Colonic mucosa (tissue), 4 donors: ENCODE data around the gene MPG. TPM values are rescaled to one million over a fixed set of nuclear protein-coding genes. Genes with fewer than 3 reads are reported as not detected.
"Not testable (repeated sequence)": the region's sequence is repeated elsewhere in the genome, so short reads cannot be mapped to it uniquely, and the experiment has no call there.

ENCODE experiments used
- DNase-seq: peaks from one replicate; pipeline ENCODE4 v3.0.0-alpha.2; 2020
- H3K27ac ChIP-seq: fragments of 200-600 bp; one replicate; pipeline ENCODE4 v1.8.0; 2021
- H3K27me3 ChIP-seq: fragments of 200-600 bp; one replicate; pipeline ENCODE4 v1.8.0; 2021
- H3K36me3 ChIP-seq: fragments of 200-600 bp; one replicate; pipeline ENCODE4 v1.8.0; 2021
- H3K4me1 ChIP-seq: fragments of 200-600 bp; one replicate; pipeline ENCODE4 v1.8.0; 2021; ENCODE audit warnings: mild to moderate bottlenecking
- H3K4me3 ChIP-seq: fragments of 200-600 bp; one replicate; pipeline ENCODE4 v1.8.0; 2021
- H3K9ac ChIP-seq, 2 donors: one replicate each; pipeline ENCODE4 v1.7.0; 2013; ENCODE audit warnings: control low read depth in 2 of 2, low read depth in 2 of 2, low read length in 2 of 2
- H3K9me3 ChIP-seq: fragments of 200-600 bp; one replicate; pipeline ENCODE4 v1.8.0; 2021
- intact Hi-C: fragments of 100-400 bp; cut with DNase I; formaldehyde crosslinking; loops from one replicate; pipeline ENCODE4 v1.14.1; 2022
- total RNA-seq, 2 donors: library from RNA; stranded (reverse); fragmentation: NEBNext Ultra II Directional in 1 of 2; extraction: Animal tissue kit (Norgen Biotek cat#: 25700) in 1 of 2; gene quantifications; one replicate each; pipeline ENCODE4 v1.2.1, GENCODE V29; 2021
- TF ChIP-seq, protein P1 (sequence below): fragments of 200-600 bp; IDR thresholded peaks from one replicate; pipeline ENCODE4 v1.8.0; 2022; ENCODE audit warnings: antibody characterized with exemption, mild to moderate bottlenecking
- donor health status: healthy.
- donor health status: DM: no; HTN: no; CAD: no.
- donor health status: DM: no; HTN: no; CAD: no.

Gene MPG, protein sequence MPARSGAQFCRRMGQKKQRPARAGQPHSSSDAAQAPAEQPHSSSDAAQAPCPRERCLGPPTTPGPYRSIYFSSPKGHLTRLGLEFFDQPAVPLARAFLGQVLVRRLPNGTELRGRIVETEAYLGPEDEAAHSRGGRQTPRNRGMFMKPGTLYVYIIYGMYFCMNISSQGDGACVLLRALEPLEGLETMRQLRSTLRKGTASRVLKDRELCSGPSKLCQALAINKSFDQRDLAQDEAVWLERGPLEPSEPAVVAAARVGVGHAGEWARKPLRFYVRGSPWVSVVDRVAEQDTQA
- total RNA-seq = 10 to 100 TPM; 39.3 to 42.1 TPM

DNA sequence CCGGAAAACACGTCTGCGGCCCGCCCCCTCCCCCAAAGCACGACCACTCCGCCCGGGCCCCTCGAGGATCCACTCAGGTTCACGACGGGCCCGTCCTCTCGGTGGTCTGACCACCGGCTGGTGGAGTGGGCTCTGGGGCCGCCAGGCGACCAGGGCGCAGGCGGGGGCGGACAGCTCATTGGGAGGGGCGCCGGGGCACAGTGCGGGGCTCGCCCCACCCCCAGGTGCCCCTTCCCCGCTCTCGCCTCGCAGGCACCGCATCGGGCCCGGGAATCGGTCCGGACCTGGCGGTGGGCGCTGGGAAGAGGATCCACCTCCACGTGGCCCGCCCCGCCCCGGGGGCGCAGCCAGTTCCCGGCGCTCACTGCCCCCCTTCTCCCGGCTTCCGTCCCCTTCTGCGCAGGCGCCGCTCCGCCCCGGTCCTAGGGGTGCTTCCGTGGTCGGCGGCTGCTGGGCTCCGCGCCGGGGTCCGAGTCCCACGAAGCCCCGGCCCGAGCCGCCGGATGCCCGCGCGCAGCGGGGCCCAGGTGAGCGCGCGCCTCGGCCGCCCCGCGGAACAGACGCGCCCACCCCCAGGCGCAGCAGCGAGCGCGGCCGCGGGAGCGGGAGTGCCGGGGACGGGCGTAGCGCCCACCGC lies at the start of gene MPG:
Gene MPG (plus strand): TSS at position 419 of the 637 bp plus-strand sequence. CDS start 85 bp downstream, at position 504.
- Histone ChIP-seq H3K27ac (peak within 1 kb of the TSS; percentile 96), H3K9ac (peak within 1 kb of the TSS; percentile 78 to 99), H3K4me1 (peaks cover 18% of the 10 kb centered on the region), H3K27me3 (no peaks in the 10 kb centered on the region), H3K4me3 (peak within 1 kb of the TSS; percentile 95), H3K9me3 (no peaks in the 10 kb centered on the region), H3K36me3 (no peaks in the 10 kb centered on the region)
- DNase-seq = peak; percentile 90
- TF ChIP-seq, protein P1, sequence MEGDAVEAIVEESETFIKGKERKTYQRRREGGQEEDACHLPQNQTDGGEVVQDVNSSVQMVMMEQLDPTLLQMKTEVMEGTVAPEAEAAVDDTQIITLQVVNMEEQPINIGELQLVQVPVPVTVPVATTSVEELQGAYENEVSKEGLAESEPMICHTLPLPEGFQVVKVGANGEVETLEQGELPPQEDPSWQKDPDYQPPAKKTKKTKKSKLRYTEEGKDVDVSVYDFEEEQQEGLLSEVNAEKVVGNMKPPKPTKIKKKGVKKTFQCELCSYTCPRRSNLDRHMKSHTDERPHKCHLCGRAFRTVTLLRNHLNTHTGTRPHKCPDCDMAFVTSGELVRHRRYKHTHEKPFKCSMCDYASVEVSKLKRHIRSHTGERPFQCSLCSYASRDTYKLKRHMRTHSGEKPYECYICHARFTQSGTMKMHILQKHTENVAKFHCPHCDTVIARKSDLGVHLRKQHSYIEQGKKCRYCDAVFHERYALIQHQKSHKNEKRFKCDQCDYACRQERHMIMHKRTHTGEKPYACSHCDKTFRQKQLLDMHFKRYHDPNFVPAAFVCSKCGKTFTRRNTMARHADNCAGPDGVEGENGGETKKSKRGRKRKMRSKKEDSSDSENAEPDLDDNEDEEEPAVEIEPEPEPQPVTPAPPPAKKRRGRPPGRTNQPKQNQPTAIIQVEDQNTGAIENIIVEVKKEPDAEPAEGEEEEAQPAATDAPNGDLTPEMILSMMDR = no peak
- intact Hi-C loops = no loop called here

DNA sequence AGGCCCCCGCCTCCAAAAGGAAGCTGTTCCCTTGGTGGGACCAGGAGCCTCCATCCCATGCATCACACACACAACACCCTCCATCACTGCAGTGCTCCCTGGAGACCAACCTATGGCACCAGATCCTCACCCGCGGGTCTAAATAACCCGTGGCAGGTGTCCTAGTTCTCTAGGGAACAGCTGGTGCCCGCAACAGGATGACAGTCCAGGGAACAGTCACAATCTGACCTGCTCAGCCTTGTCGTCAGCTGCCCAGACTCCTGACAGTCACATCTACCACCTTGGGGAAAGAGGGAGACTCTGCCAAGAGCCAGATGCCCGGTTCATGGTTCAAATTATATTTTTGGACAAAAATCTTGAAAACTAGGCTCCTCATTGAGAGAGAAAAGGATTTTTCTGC lies 47.4 kb upstream of the MPG start:
- H3K36me3 ChIP-seq, DNase-seq, H3K27me3 ChIP-seq, H3K9me3 ChIP-seq, H3K9ac ChIP-seq, H3K27ac ChIP-seq, H3K4me1 ChIP-seq, intact Hi-C loops, H3K4me3 ChIP-seq: not testable (repeated sequence)

DNA sequence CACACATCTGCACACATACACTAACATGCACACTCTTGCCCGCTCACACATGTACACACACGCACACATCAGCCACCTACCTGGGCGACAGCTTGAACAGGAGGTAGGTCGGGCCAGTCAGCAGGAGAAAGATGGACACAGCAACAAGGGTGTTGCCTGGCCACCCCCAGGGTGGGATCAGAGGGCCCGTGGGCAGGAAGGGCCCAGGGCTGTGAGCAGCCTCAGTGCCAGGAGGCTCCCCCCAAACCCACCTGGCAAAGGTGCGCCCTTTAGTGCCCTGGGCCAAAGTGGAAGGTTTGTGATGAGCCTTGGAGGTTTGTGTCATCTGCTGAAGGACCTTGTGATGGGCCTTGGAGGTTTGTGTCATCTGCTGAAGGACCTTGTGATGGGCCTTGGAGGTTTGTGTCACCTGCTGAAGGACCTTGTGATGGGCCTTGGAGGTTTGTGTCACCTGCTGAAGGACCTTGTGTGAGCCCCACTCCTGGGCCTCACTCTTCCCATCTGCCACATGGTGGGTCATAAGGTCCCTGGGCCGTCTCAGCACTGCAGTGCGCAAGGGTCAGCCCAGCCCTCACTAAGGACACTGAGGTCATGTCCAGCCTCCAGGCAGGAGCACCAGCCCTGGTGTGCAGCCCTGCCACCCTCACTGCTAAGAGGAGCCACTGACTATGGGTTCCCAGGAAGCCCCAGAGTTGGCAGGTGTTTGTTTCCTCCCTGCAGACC lies 44.7 kb upstream of the MPG start:
- H3K27ac ChIP-seq, DNase-seq, H3K4me3 ChIP-seq, H3K9ac ChIP-seq, H3K4me1 ChIP-seq, H3K36me3 ChIP-seq, H3K27me3 ChIP-seq, H3K9me3 ChIP-seq, intact Hi-C loops: not testable (repeated sequence)

DNA sequence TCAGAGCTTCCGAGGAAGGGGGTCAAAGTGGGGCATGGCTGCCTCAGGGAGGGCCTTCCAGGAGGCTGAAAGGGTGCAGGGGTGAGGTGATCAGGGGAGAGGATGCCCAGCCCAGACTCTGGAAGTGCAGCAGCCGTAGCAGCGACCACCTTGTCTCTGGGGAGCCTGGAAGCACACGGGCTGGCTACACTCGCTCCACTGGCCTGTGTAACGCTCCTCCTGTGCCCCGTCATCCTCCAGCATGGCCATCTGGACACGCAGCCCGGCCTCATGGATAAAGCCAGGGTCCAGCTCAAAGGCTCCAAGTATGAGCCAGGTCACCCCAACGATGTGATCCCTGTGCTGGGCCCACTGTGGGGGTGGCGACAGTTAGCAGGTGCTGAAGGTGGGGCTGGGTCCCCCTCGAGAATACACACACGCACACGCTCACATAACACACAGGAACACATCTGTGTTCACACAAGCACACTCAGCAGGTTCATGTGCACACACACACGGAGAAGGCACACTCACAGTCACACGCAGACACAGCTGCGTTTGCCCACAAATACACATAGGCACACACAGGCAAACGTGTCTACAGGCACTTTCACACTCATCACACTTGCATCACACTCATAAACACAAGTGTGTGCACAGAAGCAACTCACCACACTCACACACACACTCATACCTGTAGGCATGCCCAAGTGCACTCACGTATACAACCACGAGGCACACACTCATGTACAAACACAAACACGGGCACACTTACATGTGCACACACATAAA lies 44.0 kb upstream of the MPG start:
- TF ChIP-seq, protein P1 = no peak
- intact Hi-C loops = no loop called here
- no peak for DNase-seq
- H3K36me3 ChIP-seq = no peaks in the 10 kb centered on the region
- no peaks in the 10 kb centered on the region for H3K9me3 ChIP-seq
- no peak overlapping the region for H3K4me3 ChIP-seq
- no peak overlapping the region for H3K27ac ChIP-seq
- no peaks in the 10 kb centered on the region for H3K27me3 ChIP-seq
- H3K9ac ChIP-seq = no peak overlapping the region
- H3K4me1 ChIP-seq = peaks cover 2% of the 10 kb centered on the region

DNA sequence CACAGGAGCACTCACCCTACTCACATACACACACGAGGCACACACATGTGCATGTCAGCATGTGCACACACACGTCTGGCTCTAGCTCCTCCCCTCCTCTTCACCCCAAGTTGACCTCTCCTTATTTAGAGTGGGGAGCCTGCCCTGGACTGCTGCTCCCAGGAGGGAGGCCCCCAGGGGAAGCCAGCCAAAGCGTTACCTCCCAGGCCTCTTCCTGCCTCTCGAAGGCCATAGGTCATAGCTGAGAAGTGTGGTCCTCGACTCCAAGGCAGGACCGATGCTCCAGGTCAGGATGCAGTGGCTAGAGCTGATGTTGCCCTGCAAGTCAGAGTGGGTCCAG lies 43.4 kb upstream of the MPG start:
- TF ChIP-seq, protein P1 = no peak
- intact Hi-C loops = no loop called here
- no peak overlapping the region for H3K4me3 ChIP-seq
- no peaks in the 10 kb centered on the region for H3K27me3 ChIP-seq
- no peaks in the 10 kb centered on the region for H3K9me3 ChIP-seq
- H3K9ac ChIP-seq = no peak overlapping the region
- DNase-seq = no peak
- H3K36me3 ChIP-seq = no peaks in the 10 kb centered on the region
- H3K27ac ChIP-seq = no peak overlapping the region
- peaks cover 7% of the 10 kb centered on the region for H3K4me1 ChIP-seq

DNA sequence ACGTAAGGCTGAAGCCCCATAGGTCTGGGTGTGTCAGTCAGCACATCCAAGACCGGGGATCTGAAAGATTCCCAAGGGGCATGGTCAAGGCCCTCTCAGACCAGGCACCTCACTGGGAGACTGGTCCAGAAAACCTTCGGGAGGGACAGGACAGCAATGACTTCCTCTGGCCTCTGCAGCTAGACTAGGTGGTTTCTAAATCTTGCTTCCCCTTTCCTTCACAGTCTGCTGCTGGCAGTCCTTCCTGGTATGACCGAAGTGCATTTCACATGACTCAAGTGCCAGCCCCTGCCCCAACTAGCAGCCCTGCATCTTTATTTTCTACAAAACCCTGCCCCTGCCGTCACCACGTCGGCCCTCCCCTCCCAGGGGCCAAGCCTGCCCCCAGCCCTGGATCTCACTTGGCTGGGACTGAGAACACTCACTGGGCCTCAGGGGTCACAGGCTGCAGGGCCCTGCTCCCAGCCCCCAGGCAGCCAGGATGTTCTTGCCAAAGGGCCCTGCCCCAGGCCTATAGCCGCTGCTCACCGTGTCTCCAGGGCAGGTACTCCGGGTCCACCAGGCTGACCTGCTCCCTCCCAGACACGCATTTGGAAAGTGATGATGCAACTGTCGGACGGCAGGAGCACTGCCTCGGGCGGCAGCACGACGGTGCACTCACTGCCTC lies 42.9 kb upstream of the MPG start:
- Histone ChIP-seq H3K9me3 (no peaks in the 10 kb centered on the region), H3K4me1 (peaks cover 7% of the 10 kb centered on the region), H3K27ac (no peak overlapping the region), H3K36me3 (no peaks in the 10 kb centered on the region), H3K27me3 (no peaks in the 10 kb centered on the region), H3K9ac (no peak overlapping the region), H3K4me3 (no peak overlapping the region)
- intact Hi-C loops = no loop called here
- no peak for DNase-seq
- TF ChIP-seq, protein P1 = no peak
